Gastrocnemius medialis (tissue), 4 donors: ENCODE results near the gene HSBP1L1.

ENCODE experiments used
- CTCF ChIP-seq, 5 experiments: fragments of 450-650 bp in 3 of 5; fragments of 200-600 bp in 2 of 5; sonication (generic) in 2 of 5; IDR thresholded peaks in 4 of 5; conservative IDR thresholded peaks in 1 of 5; 1 replicate in 4 of 5; 2 replicates in 1 of 5; pipeline ENCODE4 v1.5.1; 2016 to 2019; ENCODE audit warnings: antibody characterized with exemption in 5 of 5, mild to moderate bottlenecking in 3 of 5, moderate library complexity in 3 of 5
- POLR2A ChIP-seq, 2 donors: fragments of 450-650 bp; IDR thresholded peaks; one replicate each; pipeline ENCODE4 v1.6.1; 2017; ENCODE audit warnings: antibody characterized with exemption in 2 of 2, mild to moderate bottlenecking in 2 of 2, moderate library complexity in 2 of 2

- TF ChIP-seq CTCF (IDR thresholded peaks at IDR 0.05 in 4 of 5, conservative IDR thresholded peaks at IDR 0.05 in 1 of 5) (no peak), POLR2A (IDR thresholded peaks at IDR 0.05) (no peak)
These were observed 11.4 kb upstream of the HSBP1L1 start for GRCh38 chr18:79952996-79953559.
